ENCODE data around the gene NREP. TPM values are rescaled to one million over a fixed set of nuclear protein-coding genes. Genes with fewer than 3 reads are reported as not detected.

The NREP gene
- total RNA-seq, 1 experiment from 2014 or later: 6.0 TPM

DNA sequence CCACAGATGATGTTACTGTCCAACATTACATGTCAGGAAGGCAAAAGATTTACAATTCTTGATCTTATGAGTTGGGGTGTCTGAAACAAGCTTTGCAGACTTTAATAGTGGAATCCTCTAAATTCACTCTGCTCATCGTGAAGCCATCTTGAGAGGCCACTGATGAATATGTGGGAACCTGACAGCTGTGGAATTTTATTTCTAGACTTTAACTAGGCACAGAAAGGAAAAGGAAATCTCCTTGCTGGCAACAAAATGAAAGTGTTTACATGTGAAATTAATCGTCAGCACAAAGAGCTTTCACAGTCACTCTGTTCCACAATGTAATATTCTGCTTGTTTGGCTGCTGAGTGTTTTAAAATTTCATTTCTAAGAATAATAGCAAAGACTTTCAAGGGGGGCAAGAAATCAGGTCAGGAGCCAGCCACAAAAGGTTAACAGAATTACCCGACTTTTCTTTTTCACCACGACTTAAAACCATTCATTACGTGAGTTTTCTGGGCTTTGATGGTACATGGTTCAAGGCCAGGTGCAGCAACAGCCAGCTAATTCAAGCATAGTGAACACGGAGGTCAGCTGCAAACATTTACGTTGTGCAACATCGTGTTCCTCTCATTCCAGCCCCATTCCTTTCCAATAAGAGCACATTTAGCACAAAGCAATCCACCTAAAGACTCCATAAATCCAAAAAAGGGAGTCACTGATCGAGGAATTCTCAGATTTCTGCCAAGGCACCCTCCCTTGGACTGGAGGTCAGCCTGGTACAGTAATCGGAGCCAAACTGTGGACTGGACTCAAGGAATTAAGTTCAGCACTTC lies 14.6 kb downstream of the NREP start:
- CTCF ChIA-PET: interaction anchor here (1.5 kb wide), 1 partner anchor 15 kb away, joined by 3 read pairs; no protein-coding TSS in a partner anchor
- ATAC-seq: no peak

DNA sequence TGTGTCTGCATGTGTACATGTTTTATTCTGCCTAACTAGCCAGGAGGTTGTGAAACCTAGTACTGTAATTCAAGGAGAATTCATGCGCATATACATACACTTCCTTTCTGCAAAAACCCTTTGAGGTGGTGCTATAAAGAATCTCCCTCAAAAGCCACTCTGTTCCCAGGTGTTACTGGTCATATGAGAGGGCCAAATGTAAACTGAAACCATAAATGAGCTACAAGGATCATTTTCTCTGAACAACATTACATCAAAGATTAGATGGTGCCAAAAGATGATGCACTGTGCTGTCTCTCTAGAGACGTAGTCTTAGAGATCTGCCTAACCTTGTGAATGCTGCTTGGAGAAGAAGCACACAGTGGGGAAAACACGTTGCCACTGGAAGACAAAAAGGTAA lies 15.7 kb downstream of the NREP start:
- H3K79me2 ChIP-seq (ENCODE audit: insufficient read depth, low read length): no peaks in the 10 kb centered on the region
- no TSS peak for BruUV-seq (replicated peaks)
- intact Hi-C loops (cut with micrococcal nuclease): no loop called here
- no peak overlapping the region for H3K27ac ChIP-seq (ENCODE audit: low read depth, low read length)
- H3K9ac ChIP-seq (ENCODE audit: low read length): no peak overlapping the region
- H3K4me1 ChIP-seq (ENCODE audit: control insufficient read depth in 1 of 2, insufficient read depth in 2 of 2, low read length in 2 of 2): no peaks in the 10 kb centered on the region
- H3K36me3 ChIP-seq (ENCODE audit: control insufficient read depth in 1 of 2, insufficient read depth in 2 of 2, low read length in 2 of 2): no peaks in the 10 kb centered on the region
- RAD21 ChIA-PET (ENCODE audit: low non-redundant PET in 1 of 2, low total read pairs in 2 of 2, uncharacterized antibody in 2 of 2, unreplicated experiment in 2 of 2): no interaction called here
- no peak overlapping the region for H2AFZ ChIP-seq (ENCODE audit: low read depth, low read length, poor library complexity, severe bottlenecking)
- no peak overlapping the region for H3K4me2 ChIP-seq (ENCODE audit: low read length)
- CTCF ChIA-PET: no interaction called here
- peaks cover 7% of the 10 kb centered on the region; the same call in 1 of the 2 replicates for H3K27me3 ChIP-seq (ENCODE audit: insufficient read depth, low read length)
- H3K9me3 ChIP-seq (ENCODE audit: control insufficient read depth in 1 of 2, insufficient read depth in 1 of 2, low read depth in 1 of 2, low read length in 2 of 2): no peaks in the 10 kb centered on the region
- ATAC-seq (no peak), DNase-seq (ENCODE audit: low read depth, low spot score) (no peak)
- POLR2A ChIA-PET: no interaction called here
- no peaks in the 10 kb centered on the region for H3K9me2 ChIP-seq (ENCODE audit: insufficient read depth)
- H4K20me1 ChIP-seq (ENCODE audit: insufficient read depth): no peaks in the 10 kb centered on the region
- H3K4me3 ChIP-seq (replicated peaks in 1 of 2; ENCODE audit: low read depth in 1 of 2, low read length in 2 of 2): no peak overlapping the region
- TF ChIP-seq ELF1 (IDR thresholded peaks at IDR 0.05; ENCODE audit: borderline replicate concordance, low read depth) (no peak), RAD21 (IDR thresholded peaks at IDR 0.05; ENCODE audit: low read depth) (no peak), ZNF274 (IDR thresholded peaks at IDR 0.05; ENCODE audit: low read depth, low read length) (no peak), FOSL1 (IDR thresholded peaks at IDR 0.05; ENCODE audit: low read depth) (no peak), EZH2phosphoT487 (IDR thresholded peaks at IDR 0.05; ENCODE audit: borderline replicate concordance) (no peak), SIN3A (IDR thresholded peaks at IDR 0.05; ENCODE audit: low read depth) (no peak), CEBPB (IDR thresholded peaks at IDR 0.05; ENCODE audit: low read depth) (no peak), SP1 (IDR thresholded peaks at IDR 0.05; ENCODE audit: low read depth) (no peak), EGR1 (IDR thresholded peaks at IDR 0.05; ENCODE audit: low read depth) (no peak), ZFX (IDR thresholded peaks at IDR 0.05) (no peak)
- TF ChIP-seq, protein P1, sequence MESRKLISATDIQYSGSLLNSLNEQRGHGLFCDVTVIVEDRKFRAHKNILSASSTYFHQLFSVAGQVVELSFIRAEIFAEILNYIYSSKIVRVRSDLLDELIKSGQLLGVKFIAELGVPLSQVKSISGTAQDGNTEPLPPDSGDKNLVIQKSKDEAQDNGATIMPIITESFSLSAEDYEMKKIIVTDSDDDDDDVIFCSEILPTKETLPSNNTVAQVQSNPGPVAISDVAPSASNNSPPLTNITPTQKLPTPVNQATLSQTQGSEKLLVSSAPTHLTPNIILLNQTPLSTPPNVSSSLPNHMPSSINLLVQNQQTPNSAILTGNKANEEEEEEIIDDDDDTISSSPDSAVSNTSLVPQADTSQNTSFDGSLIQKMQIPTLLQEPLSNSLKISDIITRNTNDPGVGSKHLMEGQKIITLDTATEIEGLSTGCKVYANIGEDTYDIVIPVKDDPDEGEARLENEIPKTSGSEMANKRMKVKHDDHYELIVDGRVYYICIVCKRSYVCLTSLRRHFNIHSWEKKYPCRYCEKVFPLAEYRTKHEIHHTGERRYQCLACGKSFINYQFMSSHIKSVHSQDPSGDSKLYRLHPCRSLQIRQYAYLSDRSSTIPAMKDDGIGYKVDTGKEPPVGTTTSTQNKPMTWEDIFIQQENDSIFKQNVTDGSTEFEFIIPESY (IDR thresholded peaks at IDR 0.05; ENCODE audit: extremely low read depth, insufficient replicate concordance, low read length): no peak
- TF ChIP-seq, protein P2, sequence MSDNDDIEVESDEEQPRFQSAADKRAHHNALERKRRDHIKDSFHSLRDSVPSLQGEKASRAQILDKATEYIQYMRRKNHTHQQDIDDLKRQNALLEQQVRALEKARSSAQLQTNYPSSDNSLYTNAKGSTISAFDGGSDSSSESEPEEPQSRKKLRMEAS (IDR thresholded peaks at IDR 0.05): no peak

More for the DNA sequence above, 14.6 kb downstream of the NREP start:
- Histone ChIP-seq H3K4me2 (ENCODE audit: low read length) (no peak overlapping the region), H3K9ac (ENCODE audit: low read length) (no peak overlapping the region), H4K20me1 (ENCODE audit: insufficient read depth) (no peaks in the 10 kb centered on the region), H3K9me2 (ENCODE audit: insufficient read depth) (no peaks in the 10 kb centered on the region), H3K9me3 (ENCODE audit: control insufficient read depth in 1 of 2, insufficient read depth in 1 of 2, low read depth in 1 of 2, low read length in 2 of 2) (no peaks in the 10 kb centered on the region), H3K27me3 (ENCODE audit: insufficient read depth, low read length) (peaks cover 14% of the 10 kb centered on the region; the same call in 1 of the 2 replicates), H2AFZ (ENCODE audit: low read depth, low read length, poor library complexity, severe bottlenecking) (no peak overlapping the region), H3K36me3 (ENCODE audit: control insufficient read depth in 1 of 2, insufficient read depth in 2 of 2, low read length in 2 of 2) (no peaks in the 10 kb centered on the region), H3K27ac (ENCODE audit: low read depth, low read length) (no peak overlapping the region), H3K4me1 (ENCODE audit: control insufficient read depth in 1 of 2, insufficient read depth in 2 of 2, low read length in 2 of 2) (peaks cover 0 to 4% of the 10 kb centered on the region in 2 experiments; a peak in 1 of 4 replicates), H3K79me2 (ENCODE audit: insufficient read depth, low read length) (no peaks in the 10 kb centered on the region), H3K4me3 (replicated peaks in 1 of 2; ENCODE audit: low read depth in 1 of 2, low read length in 2 of 2) (no peak overlapping the region)
- intact Hi-C loops (cut with micrococcal nuclease): no loop called here
- TF ChIP-seq, protein P3, sequence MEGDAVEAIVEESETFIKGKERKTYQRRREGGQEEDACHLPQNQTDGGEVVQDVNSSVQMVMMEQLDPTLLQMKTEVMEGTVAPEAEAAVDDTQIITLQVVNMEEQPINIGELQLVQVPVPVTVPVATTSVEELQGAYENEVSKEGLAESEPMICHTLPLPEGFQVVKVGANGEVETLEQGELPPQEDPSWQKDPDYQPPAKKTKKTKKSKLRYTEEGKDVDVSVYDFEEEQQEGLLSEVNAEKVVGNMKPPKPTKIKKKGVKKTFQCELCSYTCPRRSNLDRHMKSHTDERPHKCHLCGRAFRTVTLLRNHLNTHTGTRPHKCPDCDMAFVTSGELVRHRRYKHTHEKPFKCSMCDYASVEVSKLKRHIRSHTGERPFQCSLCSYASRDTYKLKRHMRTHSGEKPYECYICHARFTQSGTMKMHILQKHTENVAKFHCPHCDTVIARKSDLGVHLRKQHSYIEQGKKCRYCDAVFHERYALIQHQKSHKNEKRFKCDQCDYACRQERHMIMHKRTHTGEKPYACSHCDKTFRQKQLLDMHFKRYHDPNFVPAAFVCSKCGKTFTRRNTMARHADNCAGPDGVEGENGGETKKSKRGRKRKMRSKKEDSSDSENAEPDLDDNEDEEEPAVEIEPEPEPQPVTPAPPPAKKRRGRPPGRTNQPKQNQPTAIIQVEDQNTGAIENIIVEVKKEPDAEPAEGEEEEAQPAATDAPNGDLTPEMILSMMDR (IDR thresholded peaks at IDR 0.05 in 2 of 3, conservative IDR thresholded peaks at IDR 0.05 in 1 of 3; ENCODE audit: borderline replicate concordance in 1 of 3, insufficient read depth in 1 of 3, low read depth in 2 of 3, low read length in 2 of 3): no peak
- TF ChIP-seq, protein P2 (IDR thresholded peaks at IDR 0.05): no peak
- ChIA-PET RAD21 (ENCODE audit: low non-redundant PET in 1 of 2, low total read pairs in 2 of 2, uncharacterized antibody in 2 of 2, unreplicated experiment in 2 of 2) (no interaction called here), POLR2A (no interaction called here)
- BruUV-seq (replicated peaks): no TSS peak
- DNase-seq (ENCODE audit: low read depth, low spot score): no peak
